Prostate gland (tissue), 2 donors: ENCODE data around the gene WDR86.

ENCODE experiments used
- CTCF ChIP-seq, 4 experiments: fragments of 200-600 bp in 2 of 4; fragments of 450-650 bp in 2 of 4; sonication (generic) in 2 of 4; IDR thresholded peaks; 1 replicate in 3 of 4; 2 replicates in 1 of 4; pipeline ENCODE4 v1.5.1; 2016 to 2019; ENCODE audit warnings: antibody characterized with exemption in 4 of 4, mild to moderate bottlenecking in 2 of 4, moderate library complexity in 2 of 4
- POLR2A ChIP-seq: fragments of 450-650 bp; IDR thresholded peaks from one replicate; pipeline ENCODE4 v1.6.1; 2016; ENCODE audit warnings: antibody characterized with exemption, mild to moderate bottlenecking
- POLR2AphosphoS5 ChIP-seq: sonication (generic); formaldehyde crosslinking; IDR thresholded peaks from one replicate; pipeline ENCODE4 v1.6.1; 2017; ENCODE audit warnings: antibody characterized with exemption

- no peak for TF ChIP-seq CTCF (IDR thresholded peaks at IDR 0.05)
- no peak for TF ChIP-seq POLR2A
- TF ChIP-seq POLR2AphosphoS5 = no peak
Measured at GRCh38 chr7:151447312-151447711, 37.5 kb upstream of the WDR86 start.
